Left ventricle myocardium superior (tissue), 1 donor: ENCODE data around the gene WSCD2. TPM values are rescaled to one million over a fixed set of nuclear protein-coding genes. Genes with fewer than 3 reads are reported as not detected.
A peak's percentile ranks its signal among the peaks of the same experiment; 100 is the strongest.

ENCODE experiments used
- ATAC-seq: fragments of 200-7000 bp; cut with Tn5 transposase; one replicate; pipeline ENCODE4 v1.9.1; 2020; ENCODE audit warnings: mild to moderate bottlenecking, moderate library complexity
- DNase-seq: peaks from one replicate; pipeline ENCODE4 v3.0.0-alpha.2; 2020
- intact Hi-C: fragments of 100-400 bp; cut with micrococcal nuclease; formaldehyde crosslinking; loops from one replicate; pipeline ENCODE4 v1.11.0; 2022
- total RNA-seq: library from RNA; stranded (reverse); fragmentation: NEBNext Ultra II Directional; extraction: Animal tissue kit (Norgen Biotek cat#: 25700); gene quantifications from one replicate; pipeline ENCODE4 v1.2.1, GENCODE V29; 2021
- donor health status: DM: no; HTN: yes; CAD: no; lungs with severe emphysema.

Gene WSCD2
- total RNA-seq, 1 donor from 2014 or later = 0.45 TPM

- intact Hi-C loops = no loop called here
- ATAC-seq = no peak
Observed at GRCh38 chr12:108104657-108105056, 24.4 kb upstream of the WSCD2 start.

DNA sequence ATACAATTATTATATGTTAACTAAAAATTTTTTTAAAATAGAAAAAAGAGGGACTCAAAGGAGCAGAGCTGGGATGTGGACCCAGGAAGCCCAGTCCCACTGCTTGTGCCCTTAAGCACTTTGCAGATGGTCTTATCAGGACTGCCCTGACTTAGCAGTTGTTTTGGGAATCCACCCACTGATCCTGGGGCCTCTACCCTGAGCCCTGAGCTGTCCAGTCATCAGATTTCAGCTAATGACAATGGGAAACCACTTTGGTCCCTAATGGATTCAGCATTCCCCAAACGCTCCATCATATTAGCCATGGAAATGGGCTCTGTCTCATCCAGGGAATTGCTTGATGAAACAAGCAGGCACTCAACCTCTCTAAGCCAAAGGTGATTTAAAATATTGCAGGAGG lies 22.5 kb upstream of the WSCD2 start:
- DNase-seq (no peak), ATAC-seq (no peak)
- intact Hi-C loops = no loop called here

More at GRCh38 chr12:108104657-108105056, 24.4 kb upstream of the WSCD2 start:
- no peak for DNase-seq

GRCh38 chr12:108107293-108107692 lies 21.8 kb upstream of the WSCD2 start:
- no peak for ATAC-seq
- DNase-seq = no peak
- intact Hi-C loops = no loop called here

DNA sequence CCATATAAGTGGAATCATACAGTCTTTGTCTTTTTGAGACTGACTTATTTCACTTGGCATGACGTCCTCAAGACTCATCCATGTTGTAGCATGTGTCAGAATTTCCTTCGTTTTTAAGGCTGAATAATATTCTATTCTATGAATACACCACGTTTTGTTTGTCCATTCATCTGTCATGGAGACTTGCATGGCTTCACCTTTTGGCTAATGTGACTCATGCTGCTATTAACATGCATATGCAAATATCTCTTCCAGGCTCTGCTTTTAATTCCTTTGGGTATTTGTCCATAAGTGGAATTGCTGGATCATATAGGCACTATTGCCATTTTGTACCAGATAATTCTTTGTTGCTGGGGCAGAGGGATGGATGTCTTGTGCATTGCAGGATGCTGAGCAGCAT lies 19.6 kb upstream of the WSCD2 start:
- intact Hi-C loops = no loop called here
- no peak for DNase-seq
- no peak for ATAC-seq

DNA sequence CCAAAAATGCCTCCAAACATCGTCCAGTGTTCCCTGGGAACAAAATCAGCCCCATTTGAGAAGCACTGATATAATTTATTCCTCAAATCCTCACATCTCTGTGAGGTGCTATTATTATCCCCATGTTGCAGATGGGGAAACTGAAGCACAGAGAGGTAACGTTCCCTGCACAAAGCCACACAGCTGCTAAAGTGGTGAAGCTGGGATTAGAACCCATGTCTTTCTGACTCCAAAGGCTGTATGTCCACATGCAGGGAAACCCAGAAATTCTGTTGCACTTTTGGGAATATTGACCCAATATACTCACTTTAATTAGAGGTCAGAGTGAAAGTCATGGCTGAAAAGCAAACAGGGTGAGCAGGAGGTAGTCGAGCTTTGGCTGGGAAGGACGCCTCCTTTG lies 19.1 kb upstream of the WSCD2 start:
- ATAC-seq (no peak), DNase-seq (no peak)
- intact Hi-C loops = no loop called here

DNA sequence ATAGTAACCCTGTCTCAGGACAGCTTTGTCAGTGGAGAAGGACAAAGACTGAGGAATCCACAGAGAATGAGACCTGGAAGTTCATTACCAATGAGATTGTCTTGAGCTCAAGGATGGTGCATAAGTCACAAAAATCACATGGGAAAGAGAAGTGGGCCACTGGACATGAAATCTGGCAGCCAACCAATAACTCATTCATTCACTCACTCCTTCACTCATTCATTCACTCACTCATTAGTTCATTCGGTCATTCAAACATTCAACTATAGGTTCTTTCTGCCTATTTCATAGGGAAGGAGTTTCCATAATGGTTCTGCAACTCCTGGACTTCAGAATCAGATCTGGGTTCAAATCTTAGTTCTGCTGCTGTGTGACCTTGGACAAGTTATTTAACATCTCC lies 18.2 kb upstream of the WSCD2 start:
- intact Hi-C loops = no loop called here
- DNase-seq (no peak), ATAC-seq (no peak)

- ATAC-seq = peak; percentile 86
- no peak for DNase-seq
- intact Hi-C loops = no loop called here
Observed at GRCh38 chr12:108112832-108113556, 16.1 kb upstream of the WSCD2 start.

- ATAC-seq = no peak
- no peak for DNase-seq
- intact Hi-C loops = no loop called here
Observed at GRCh38 chr12:108115123-108116121, 13.7 kb upstream of the WSCD2 start.

DNA sequence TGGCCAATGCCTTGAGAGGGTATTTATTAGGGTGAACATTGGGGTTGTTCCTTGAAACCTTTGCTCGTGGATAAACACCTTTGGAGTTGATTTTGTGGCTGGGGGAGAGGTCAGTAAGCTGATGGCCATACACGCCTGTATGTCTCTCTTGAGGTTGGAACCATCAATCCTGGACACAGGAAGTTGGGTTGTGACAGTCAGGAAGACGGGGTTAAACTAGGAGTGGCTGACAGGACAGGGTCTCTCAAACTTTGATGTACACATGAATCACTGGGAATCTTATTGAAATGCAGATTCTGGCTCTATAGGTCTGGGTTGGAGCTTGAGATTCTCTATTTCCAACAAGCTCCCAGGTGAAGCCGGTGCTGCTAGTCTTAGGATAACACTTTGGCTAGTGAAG lies 12.8 kb upstream of the WSCD2 start:
- intact Hi-C loops = no loop called here
- ATAC-seq (no peak), DNase-seq (no peak)

GRCh38 chr12:108116699-108117098 lies 12.4 kb upstream of the WSCD2 start:
- no peak for ATAC-seq
- intact Hi-C loops = no loop called here
- no peak for DNase-seq

DNA sequence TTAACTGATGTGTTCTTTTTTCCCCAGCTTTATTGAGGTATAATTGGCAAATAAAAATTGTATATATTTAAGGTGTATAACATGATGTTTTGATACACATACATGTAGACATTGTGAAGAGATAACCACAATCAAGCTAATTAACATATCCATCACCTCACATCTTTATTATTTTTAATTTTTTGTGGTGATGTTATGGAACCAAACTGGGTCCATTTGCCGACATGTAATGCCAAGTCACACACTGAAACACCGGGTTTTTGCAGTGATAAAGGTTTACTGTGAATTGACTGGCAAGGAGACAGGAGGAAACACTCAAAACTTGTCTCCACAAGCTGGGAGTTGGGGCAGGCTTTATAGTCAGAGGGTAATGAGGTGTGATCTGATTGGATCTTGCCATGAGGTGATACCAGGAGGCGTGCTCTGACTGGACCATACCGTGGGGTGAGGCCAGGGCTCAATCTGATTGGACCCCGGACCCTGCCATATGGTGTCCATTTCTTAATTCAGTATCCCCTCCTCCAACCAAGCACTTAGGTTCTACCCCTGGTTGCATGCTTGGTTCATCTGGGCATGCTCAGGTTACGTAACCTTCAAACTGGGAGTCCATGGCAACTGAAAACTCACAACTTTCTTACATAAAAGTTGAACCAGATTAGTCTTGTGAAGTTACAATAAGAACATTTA lies 11.8 kb upstream of the WSCD2 start:
- no peak for DNase-seq
- no peak for ATAC-seq
- intact Hi-C loops = no loop called here

DNA sequence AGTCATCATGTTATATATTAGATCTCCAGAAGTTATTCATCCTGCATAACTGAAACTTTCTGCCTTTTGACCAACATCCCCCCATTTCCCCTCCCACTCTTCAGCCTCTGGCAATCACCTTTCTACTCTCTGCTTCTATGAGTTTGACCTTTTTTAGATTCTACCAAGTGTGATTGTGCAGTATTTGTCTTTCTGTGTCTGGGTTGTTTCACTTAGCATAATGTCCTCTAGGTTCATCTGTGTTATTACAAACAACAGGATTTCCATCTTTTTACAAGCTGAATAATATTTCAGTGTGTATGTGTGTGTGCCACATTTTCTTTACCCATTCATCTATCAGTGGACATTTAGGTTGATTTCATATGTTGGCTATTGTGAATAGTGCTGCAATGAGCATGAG lies 11.2 kb upstream of the WSCD2 start:
- intact Hi-C loops = no loop called here
- ATAC-seq (no peak), DNase-seq (no peak)

GRCh38 chr12:108119126-108119973 lies 9.7 kb upstream of the WSCD2 start:
- intact Hi-C loops = no loop called here
- no peak for DNase-seq
- peak; percentile 18 for ATAC-seq

DNA sequence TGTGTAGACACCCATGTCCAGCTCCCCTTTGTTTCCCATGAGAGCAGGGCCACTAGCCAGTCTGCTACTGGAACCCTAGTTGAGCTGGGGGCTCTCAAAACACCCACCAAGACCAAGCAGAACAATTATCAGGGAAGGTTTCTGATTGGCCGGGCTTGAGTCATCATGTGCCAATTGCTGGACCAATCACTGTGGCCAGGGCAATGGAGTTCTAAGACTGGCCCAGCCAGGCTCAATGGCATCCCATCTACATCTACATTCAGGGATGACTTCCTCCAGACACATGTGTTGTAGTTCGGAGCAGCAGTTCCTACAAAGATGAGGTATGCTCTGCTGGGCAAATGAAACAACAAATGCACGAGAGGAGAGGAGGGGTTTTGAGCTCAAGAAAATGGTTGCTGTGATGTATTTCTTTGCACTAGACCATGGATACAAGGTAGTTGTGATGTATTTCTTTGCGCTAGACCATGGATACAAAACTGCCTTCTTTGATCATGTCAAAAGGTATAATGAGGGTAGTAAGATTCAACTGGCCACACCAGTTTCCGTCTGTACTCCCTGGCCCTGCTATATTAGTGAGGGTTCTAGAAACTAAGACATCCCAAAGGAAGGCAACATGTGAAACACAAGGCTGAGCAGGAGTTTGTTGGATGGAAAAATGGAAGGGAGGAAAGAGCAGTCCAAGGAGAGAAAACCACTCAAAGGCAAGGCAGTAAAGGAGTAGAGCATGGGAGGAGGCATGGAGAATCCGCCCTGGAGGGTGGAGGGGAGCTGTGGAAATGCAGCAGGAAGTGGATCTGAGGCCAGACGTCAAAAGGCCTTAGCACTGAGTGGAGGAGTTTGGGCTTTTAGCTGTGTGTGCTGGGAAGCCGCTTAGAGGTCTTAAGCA lies 8.9 kb upstream of the WSCD2 start:
- DNase-seq = no peak
- no peak for ATAC-seq
- intact Hi-C loops = no loop called here

DNA sequence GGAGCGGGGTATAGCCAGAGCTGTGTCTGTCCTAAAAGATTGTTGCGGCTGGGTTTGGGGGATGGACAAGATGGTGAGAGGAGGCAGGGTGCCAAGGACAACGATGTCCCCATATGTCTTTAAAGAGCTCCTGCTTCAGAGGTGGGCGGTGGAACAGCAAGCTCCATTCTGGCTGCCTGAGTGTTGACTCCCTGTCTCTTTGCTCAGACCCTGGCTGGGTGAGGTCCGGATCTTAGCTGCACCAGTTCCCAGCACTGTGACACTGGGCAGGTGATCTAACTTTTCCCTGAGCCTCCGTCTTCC lies 8.3 kb upstream of the WSCD2 start:
- ATAC-seq = no peak
- no peak for DNase-seq
- intact Hi-C loops = no loop called here

- DNase-seq (no peak), ATAC-seq (no peak)
- intact Hi-C loops = no loop called here
Observed at GRCh38 chr12:108121320-108121719, 7.8 kb upstream of the WSCD2 start.

DNA sequence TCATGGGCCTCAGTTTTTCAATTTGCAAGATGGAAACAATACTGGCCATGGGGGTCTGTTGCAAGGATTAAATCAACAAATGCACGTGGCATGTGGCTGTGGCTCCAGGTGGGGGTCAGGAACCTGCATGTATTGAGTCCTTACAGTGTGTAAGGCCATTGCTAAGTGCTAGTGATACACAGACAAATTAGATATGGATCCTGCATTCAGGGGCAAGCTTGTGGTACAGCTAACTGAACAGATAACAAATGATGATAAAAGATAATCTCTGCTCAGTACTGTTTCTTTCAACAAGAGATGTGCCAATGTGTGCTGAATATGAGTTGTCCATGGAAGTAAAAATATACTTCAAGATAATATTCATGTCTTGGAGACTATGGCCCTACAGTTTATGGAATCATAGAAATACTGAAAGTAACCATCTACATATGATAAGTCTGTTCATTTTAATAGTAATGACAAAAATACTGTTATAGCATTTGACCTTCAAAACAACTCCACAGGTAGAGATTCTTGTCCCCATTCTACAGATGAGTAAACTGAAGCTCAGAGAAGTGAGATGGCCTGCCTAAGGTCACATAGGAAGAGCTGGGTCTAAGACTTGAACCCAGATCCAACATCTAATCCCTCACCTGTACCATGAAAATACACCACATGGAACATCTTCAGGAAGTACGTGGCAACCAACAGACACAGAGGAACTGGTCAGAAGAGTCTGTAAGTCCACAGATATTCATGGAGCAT lies 7.2 kb upstream of the WSCD2 start:
- DNase-seq (no peak), ATAC-seq (no peak)
- intact Hi-C loops = no loop called here

- ATAC-seq (no peak), DNase-seq (no peak)
- intact Hi-C loops = no loop called here
Observed at GRCh38 chr12:108122644-108123043, 6.4 kb upstream of the WSCD2 start.
